Ovary (tissue), 9 donors: ENCODE results near the gene CTDP1. TPM values are rescaled to one million over a fixed set of nuclear protein-coding genes. Genes with fewer than 3 reads are reported as not detected.
"Not testable (repeated sequence)": the region's sequence is repeated elsewhere in the genome, so short reads cannot be mapped to it uniquely, and the experiment has no call there.

Source experiments
- DNase-seq, 5 donors: peaks; one replicate each; pipeline ENCODE4 v3.0.0-alpha.2; 2019 to 2020
- H3K27ac ChIP-seq, 2 donors: fragments of 200-600 bp; one replicate each; pipeline versions ENCODE4 v1.5.1 to v1.8.0; 2019 to 2022
- H3K27me3 ChIP-seq: fragments of 200-600 bp; one replicate; pipeline ENCODE4 v1.8.0; 2022
- H3K36me3 ChIP-seq: fragments of 200-600 bp; sonication (generic); one replicate; pipeline ENCODE4 v1.5.1; 2019
- H3K4me1 ChIP-seq: one replicate; pipeline ENCODE4 v1.8.1; 2013; ENCODE audit warnings: mild to moderate bottlenecking, moderate library complexity; ENCODE audit not compliant: insufficient read depth
- H3K4me3 ChIP-seq: fragments of 200-600 bp; sonication (generic); one replicate; pipeline ENCODE4 v1.5.1; 2017
- H3K9me3 ChIP-seq, 2 donors: fragments of 200-600 bp in 1 of 2; sonication (generic) in 1 of 2; one replicate each; pipeline versions ENCODE4 v1.5.1 to v1.8.1; 2013 to 2019; ENCODE audit warnings: mild to moderate bottlenecking in 1 of 2, moderate library complexity in 1 of 2
- EP300 ChIP-seq: sonication (generic); formaldehyde crosslinking; IDR thresholded peaks from one replicate; pipeline ENCODE4 v1.6.1; 2017; ENCODE audit warnings: antibody characterized with exemption
- POLR2A ChIP-seq: fragments of 450-650 bp; IDR thresholded peaks from one replicate; pipeline ENCODE4 v1.6.1; 2017; ENCODE audit warnings: antibody characterized with exemption, mild to moderate bottlenecking, moderate library complexity
- WGBS, 3 donors: extraction: QIAGEN DNeasy Blood & Tissue Kit in 1 of 3; methylation state at CpG; one replicate each; pipeline versions ENCODE4 v1.1.5 to v1.1.7; 2013 to 2017; 5-methylcytosine and 5-hydroxymethylcytosine counted together
- intact Hi-C, 4 donors: fragments of 100-400 bp; cut with DNase I; formaldehyde crosslinking; loops; one replicate each; pipeline versions ENCODE4 v1.11.0 to v1.15.1; 2022 to 2023
- polyA plus RNA-seq, 2 donors: library from polyadenylated mRNA; stranded (reverse); fragments of 200-250 nt in 1 of 2; fragments of 350-450 nt in 1 of 2; fragmentation: Illumina TruSeq in 1 of 2; extraction: RNeasy Lipid Tissue Mini Kit (QIAGEN cat#74804) in 1 of 2; gene quantifications; one replicate each; pipeline ENCODE4 v1.2.3, GENCODE V29; 2013 to 2014
- total RNA-seq, 7 donors: library from RNA; depleted of rRNA in 2 of 7; stranded (reverse); fragments of >200 nt in 2 of 7; fragmentation: NEBNext Ultra II Directional in 3 of 7; extraction: Animal tissue kit (Norgen Biotek cat#: 25700) in 3 of 7; gene quantifications; one replicate each; pipeline versions ENCODE4 v1.1.0 to v1.2.4, GENCODE V29; 2016 to 2023
- TF ChIP-seq, protein P1 (sequence below), 3 donors: fragments of 450-650 bp in 2 of 3; fragments of 200-600 bp in 1 of 3; IDR thresholded peaks; one replicate each; pipeline versions ENCODE4 v1.5.1 to v1.8.0; 2016 to 2022; ENCODE audit warnings: antibody characterized with exemption in 3 of 3, mild to moderate bottlenecking in 1 of 3
- donor health status: DM: no; HTN: no; CAD: no; lungs with moderate emphysema.
- donor health status: DM: no; HTN: no; CAD: no.
- donor health status: Bipolar disorder and iron deficiency.
- donor health status: DM: yes; HTN: yes; CAD: no.
- donor health status: DM: no; HTN: no; CAD: no.
- donor health status: DM: yes; HTN: yes; CAD: no.

Gene CTDP1
- total and polyA plus RNA-seq, 9 donors = 2.5 to 15.2 (median 11.2) TPM

DNA sequence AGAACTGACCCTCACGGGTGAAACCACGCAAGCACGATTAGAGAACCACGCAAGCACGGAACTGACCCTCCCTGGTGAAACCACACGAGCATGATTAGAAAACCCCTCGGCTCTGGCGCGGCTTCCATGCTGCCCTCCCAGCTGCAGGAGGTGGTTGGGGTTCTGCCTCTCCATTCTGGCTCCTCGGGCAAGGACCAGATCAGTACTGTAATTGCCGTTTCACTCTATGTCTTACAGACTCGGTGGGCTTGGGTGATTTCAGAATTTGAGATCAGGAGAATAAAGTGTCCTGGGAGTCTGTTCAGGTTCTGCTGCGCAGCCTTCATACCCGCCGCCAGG lies 59.8 kb downstream of the CTDP1 start:
- no peaks in the 10 kb centered on the region for H3K36me3 ChIP-seq
- H3K27me3 ChIP-seq = no peaks in the 10 kb centered on the region
- no peak for DNase-seq
- WGBS, 3 donors = 84 to 93% (median 92%) methylated on average over 15 of the region's 15 CpGs
- no peaks in the 10 kb centered on the region for H3K9me3 ChIP-seq
- intact Hi-C loops = no loop called here
- TF ChIP-seq POLR2A = no peak
- TF ChIP-seq EP300 = no peak
- TF ChIP-seq, protein P1, sequence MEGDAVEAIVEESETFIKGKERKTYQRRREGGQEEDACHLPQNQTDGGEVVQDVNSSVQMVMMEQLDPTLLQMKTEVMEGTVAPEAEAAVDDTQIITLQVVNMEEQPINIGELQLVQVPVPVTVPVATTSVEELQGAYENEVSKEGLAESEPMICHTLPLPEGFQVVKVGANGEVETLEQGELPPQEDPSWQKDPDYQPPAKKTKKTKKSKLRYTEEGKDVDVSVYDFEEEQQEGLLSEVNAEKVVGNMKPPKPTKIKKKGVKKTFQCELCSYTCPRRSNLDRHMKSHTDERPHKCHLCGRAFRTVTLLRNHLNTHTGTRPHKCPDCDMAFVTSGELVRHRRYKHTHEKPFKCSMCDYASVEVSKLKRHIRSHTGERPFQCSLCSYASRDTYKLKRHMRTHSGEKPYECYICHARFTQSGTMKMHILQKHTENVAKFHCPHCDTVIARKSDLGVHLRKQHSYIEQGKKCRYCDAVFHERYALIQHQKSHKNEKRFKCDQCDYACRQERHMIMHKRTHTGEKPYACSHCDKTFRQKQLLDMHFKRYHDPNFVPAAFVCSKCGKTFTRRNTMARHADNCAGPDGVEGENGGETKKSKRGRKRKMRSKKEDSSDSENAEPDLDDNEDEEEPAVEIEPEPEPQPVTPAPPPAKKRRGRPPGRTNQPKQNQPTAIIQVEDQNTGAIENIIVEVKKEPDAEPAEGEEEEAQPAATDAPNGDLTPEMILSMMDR (IDR thresholded peaks at IDR 0.05) = no peak
- no peak overlapping the region for H3K4me3 ChIP-seq
- H3K27ac ChIP-seq = no peak overlapping the region
- peaks cover 6% of the 10 kb centered on the region for H3K4me1 ChIP-seq

DNA sequence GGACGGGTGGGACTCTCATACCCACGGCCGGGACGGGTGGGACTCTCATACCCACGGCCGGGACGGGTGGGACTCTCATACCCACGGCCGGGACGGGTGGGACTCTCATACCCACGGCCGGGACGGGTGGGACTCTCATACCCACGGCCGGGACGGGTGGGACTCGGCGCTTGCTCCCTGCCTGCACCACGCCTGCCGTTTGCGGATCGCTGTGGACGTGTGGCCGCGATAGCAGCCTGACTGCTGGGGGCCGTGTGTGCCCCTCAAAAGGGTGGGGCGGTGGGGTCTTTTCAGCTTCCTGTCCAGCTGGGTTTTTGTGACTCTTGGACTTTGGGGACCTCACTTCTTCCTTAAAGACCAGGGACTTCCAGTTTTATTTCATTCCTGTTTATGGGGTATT lies 60.4 kb downstream of the CTDP1 start:
- H3K4me3 ChIP-seq, H3K36me3 ChIP-seq, H3K4me1 ChIP-seq, DNase-seq, H3K9me3 ChIP-seq, intact Hi-C loops, H3K27ac ChIP-seq, H3K27me3 ChIP-seq: not testable (repeated sequence)
- WGBS, 3 donors = 95 to 99% (median 97%) methylated on average over 15 to 18 of the region's 27 CpGs

DNA sequence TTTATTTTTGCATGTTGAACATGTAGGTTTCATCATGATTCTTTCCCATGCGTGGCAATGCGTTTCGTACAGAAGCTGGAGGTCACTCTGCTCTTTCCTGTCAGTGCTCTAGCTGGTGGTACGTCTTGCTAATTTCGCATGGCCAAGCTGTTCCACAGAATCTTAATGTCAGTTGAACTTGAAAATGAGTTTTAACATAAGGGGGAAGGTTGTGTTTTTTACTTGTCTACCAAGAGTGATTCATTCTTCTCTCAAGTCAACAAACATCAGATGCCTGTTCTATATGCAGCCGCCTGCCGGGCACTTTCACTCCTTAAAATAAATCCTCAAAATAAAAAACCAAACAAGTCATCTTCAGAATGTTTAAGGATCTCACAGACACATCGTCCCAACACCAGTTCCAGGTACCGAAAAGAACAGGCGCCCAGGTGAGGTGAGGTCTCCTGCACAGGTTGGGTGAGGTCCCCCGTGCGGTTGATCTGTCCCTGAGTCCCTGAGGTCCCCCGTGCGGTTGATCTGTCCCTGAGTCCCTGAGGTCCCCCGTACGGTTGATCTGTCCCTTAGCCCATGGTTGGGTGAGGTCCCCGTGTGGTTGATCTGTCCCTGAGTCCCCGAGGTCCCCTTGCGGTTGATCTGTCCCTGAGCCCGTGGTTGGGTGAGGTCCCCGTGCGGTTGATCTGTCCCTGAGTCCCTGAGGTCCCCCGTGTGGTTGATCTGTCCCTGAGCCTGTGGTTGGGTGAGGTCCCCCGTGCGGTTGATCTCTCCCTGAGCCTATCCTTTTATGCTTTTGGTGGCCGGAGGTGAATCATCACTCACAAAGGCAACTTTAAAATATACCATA lies 61.1 kb downstream of the CTDP1 start:
- intact Hi-C loops = no loop called here
- no peak for DNase-seq
- Histone ChIP-seq H3K4me3 (no peak overlapping the region), H3K36me3 (no peaks in the 10 kb centered on the region), H3K27me3 (no peaks in the 10 kb centered on the region), H3K4me1 (peaks cover 6% of the 10 kb centered on the region), H3K9me3 (no peaks in the 10 kb centered on the region), H3K27ac (no peak overlapping the region)
- WGBS, 3 donors = 93 to 96% (median 94%) methylated on average over 26 of the region's 26 CpGs
- no peak for TF ChIP-seq POLR2A
- TF ChIP-seq, protein P1 (IDR thresholded peaks at IDR 0.05) = no peak

DNA sequence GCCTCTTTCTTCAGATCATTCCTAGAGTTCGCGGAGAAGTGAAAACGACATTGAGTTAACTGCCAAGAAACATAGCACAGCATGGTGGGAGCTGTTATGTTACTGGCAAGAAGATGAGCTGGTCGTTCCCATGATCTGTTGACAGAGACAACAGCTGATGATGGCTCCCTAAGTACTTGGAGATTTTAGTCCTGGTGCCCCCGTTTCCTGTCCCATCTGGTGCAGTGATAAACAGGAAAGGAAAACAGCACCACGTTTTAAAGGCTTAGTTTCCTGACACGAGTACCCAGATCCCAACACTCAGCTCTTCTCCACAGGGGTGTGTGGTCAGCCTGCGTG lies 61.7 kb downstream of the CTDP1 start:
- intact Hi-C loops = no loop called here
- Histone ChIP-seq H3K4me3 (no peak overlapping the region), H3K27me3 (no peaks in the 10 kb centered on the region), H3K36me3 (no peaks in the 10 kb centered on the region), H3K9me3 (no peaks in the 10 kb centered on the region), H3K4me1 (peaks cover 6% of the 10 kb centered on the region), H3K27ac (no peak overlapping the region)
- no peak for DNase-seq
- TF ChIP-seq EP300 (no peak), POLR2A (no peak)
- TF ChIP-seq, protein P1 (IDR thresholded peaks at IDR 0.05) = no peak
- WGBS, 3 donors = 78 to 84% (median 80%) methylated on average over 8 of the region's 8 CpGs

DNA sequence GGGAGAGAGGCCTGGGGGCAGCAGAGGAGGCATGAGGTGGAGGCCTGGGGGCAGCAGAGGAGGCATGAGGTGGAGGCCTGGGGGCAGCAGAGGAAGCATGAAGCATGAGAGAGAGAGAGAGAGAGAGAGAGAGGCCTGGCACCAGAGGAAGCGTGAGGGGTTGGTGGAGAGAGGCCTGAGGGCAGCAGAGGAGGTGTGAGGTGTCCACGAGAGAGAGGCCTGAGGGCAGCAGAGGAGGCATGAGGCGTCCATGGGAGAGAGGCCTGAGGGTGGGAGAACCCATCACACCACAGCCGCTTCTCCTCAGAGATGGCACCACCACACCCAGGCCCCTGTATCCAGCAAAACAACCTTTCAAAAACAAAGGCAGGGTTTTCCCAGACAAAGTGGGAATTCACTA lies 62.5 kb downstream of the CTDP1 start:
- intact Hi-C loops = no loop called here
- TF ChIP-seq EP300 (no peak), POLR2A (no peak)
- TF ChIP-seq, protein P1 (IDR thresholded peaks at IDR 0.05) = no peak
- no peaks in the 10 kb centered on the region for H3K9me3 ChIP-seq
- H3K4me3 ChIP-seq = no peak overlapping the region
- no peak for DNase-seq
- H3K27ac ChIP-seq = no peak overlapping the region
- no peaks in the 10 kb centered on the region for H3K36me3 ChIP-seq
- WGBS, 3 donors = 94 to 97% (median 96%) methylated on average over 4 of the region's 4 CpGs
- peaks cover 6% of the 10 kb centered on the region for H3K4me1 ChIP-seq
- no peaks in the 10 kb centered on the region for H3K27me3 ChIP-seq
